Keratinocyte (primary cell): ENCODE results near the gene GEMIN2. TPM values are rescaled to one million over a fixed set of nuclear protein-coding genes. Genes with fewer than 3 reads are reported as not detected.

ENCODE experiments used
- DNase-seq: peaks from one replicate; pipeline ENCODE4 v3.0.0-alpha.2; 2011; ENCODE audit warnings: low read depth, missing footprints, low spot score
- FAIRE-seq: peaks from 2 replicates; lab custom pipeline; 2011; peaks lifted over from hg19 to GRCh38; lab: Jason Lieb, UNC
- H2AFZ ChIP-seq: 2 replicates; pipeline ENCODE4 v1.6.0; 2012; ENCODE audit warnings: low read length, control low read depth, inconsistent platforms; ENCODE audit not compliant: control insufficient read depth
- H3K27ac ChIP-seq: 2 replicates; pipeline ENCODE4 v1.5.1; 2011; ENCODE audit warnings: low read length; ENCODE audit not compliant: control insufficient read depth, insufficient read depth
- H3K27me3 ChIP-seq: 3 replicates; pipeline ENCODE4 v1.6.0; 2011; ENCODE audit warnings: low read length; ENCODE audit not compliant: control insufficient read depth, insufficient read depth; ENCODE audit errors: extremely low read depth
- H3K36me3 ChIP-seq, 2 experiments: 2 replicates in 1 of 2; 3 replicates in 1 of 2; pipeline ENCODE4 v1.5.1; 2011; ENCODE audit warnings: low read length in 2 of 2, mild to moderate bottlenecking in 1 of 2; ENCODE audit not compliant: control insufficient read depth in 2 of 2, insufficient read depth in 2 of 2; ENCODE audit errors: extremely low read depth in 1 of 2
- H3K4me1 ChIP-seq: 3 replicates; pipeline ENCODE4 v1.5.1; 2011; ENCODE audit warnings: low read length; ENCODE audit not compliant: control insufficient read depth, insufficient read depth; ENCODE audit errors: extremely low read depth
- H3K4me2 ChIP-seq: 3 replicates; pipeline ENCODE4 v1.6.0; 2011; ENCODE audit warnings: low read depth, low read length; ENCODE audit not compliant: control insufficient read depth, insufficient read depth; ENCODE audit errors: extremely low read depth
- H3K4me3 ChIP-seq, 3 experiments: fragments of 200-600 bp in 1 of 3; sonication (generic) in 1 of 3; 2 replicates in 2 of 3; 3 replicates in 1 of 3; pipeline ENCODE4 v1.5.1; 2011 to 2016; ENCODE audit warnings: low read length in 3 of 3, mild to moderate bottlenecking in 3 of 3, control low read depth in 2 of 3, inconsistent platforms in 1 of 3, low read depth in 1 of 3, mixed read lengths in 1 of 3, mixed run types in 1 of 3, moderate library complexity in 1 of 3; ENCODE audit not compliant: control insufficient read depth in 2 of 3, insufficient read depth in 2 of 3; ENCODE audit errors: extremely low read depth in 1 of 3
- H3K79me2 ChIP-seq: 2 replicates; pipeline ENCODE4 v1.6.0; 2012; ENCODE audit warnings: low read length; ENCODE audit not compliant: control insufficient read depth, insufficient read depth
- H3K9ac ChIP-seq: 3 replicates; pipeline ENCODE4 v1.6.0; 2011; ENCODE audit warnings: low read length; ENCODE audit not compliant: control insufficient read depth, insufficient read depth; ENCODE audit errors: extremely low read depth
- H3K9me1 ChIP-seq: 3 replicates; pipeline ENCODE4 v1.6.0; 2011; ENCODE audit warnings: low read length; ENCODE audit not compliant: control insufficient read depth, insufficient read depth; ENCODE audit errors: extremely low read depth
- H3K9me3 ChIP-seq: 2 replicates; pipeline ENCODE4 v1.5.1; 2012; ENCODE audit warnings: low read depth, low read length; ENCODE audit not compliant: control insufficient read depth
- H4K20me1 ChIP-seq: 3 replicates; pipeline ENCODE4 v1.6.0; 2011; ENCODE audit warnings: low read length; ENCODE audit not compliant: control insufficient read depth, insufficient read depth; ENCODE audit errors: extremely low read depth
- CTCF ChIP-seq, 3 experiments: IDR thresholded peaks in 1 of 3; conservative IDR thresholded peaks in 1 of 3; optimal IDR thresholded peaks in 1 of 3; 2 replicates in 2 of 3; 3 replicates in 1 of 3; pipeline versions ENCODE3 to v1.5.1; 2011; ENCODE audit warnings: low read length in 3 of 3, mild to moderate bottlenecking in 3 of 3, moderate library complexity in 2 of 3, control low read depth in 1 of 3, inconsistent platforms in 1 of 3; ENCODE audit not compliant: insufficient read depth in 2 of 3; ENCODE audit errors: extremely low read depth in 1 of 3
- EZH2 ChIP-seq: IDR thresholded peaks from one replicate; pipeline ENCODE4 v1.6.1; 2012; ENCODE audit warnings: inconsistent platforms, mild to moderate bottlenecking, low read length, moderate library complexity
- dilution Hi-C: fragments of 300-500 bp; cut with MboI; formaldehyde crosslinking; loops from one replicate; pipeline ENCODE4 v1.7.0; 2020; ENCODE audit warnings: low sequenced_read_pairs; ENCODE audit not compliant: extremely low pct_ligation_motif_present
- polyA plus RNA-seq, 5 experiments: library from polyadenylated mRNA; depleted of rRNA in 3 of 5; stranded (reverse) in 3 of 5; stranded (forward) in 1 of 5; unstranded in 1 of 5; fragments of >200 nt; gene quantifications; 1 replicate in 1 of 5; 2 replicates in 3 of 5; 3 replicates in 1 of 5; pipeline versions ENCODE4 v1.2.1 to v1.2.3, GENCODE V29; 2011 to 2012; ENCODE audit warnings: missing spikeins in 2 of 5, low read depth in 1 of 5, low replicate concordance in 1 of 5

The GEMIN2 gene
- polyA plus RNA-seq, 1 donor (not counting 4 experiments of a cell fraction or from before 2014, with no cell fraction given): 28.7 TPM

GRCh38 chr14:39174560-39175444, 60.7 kb downstream of the GEMIN2 start, which contains the start of gene PNN:
TSS of gene PNN (plus strand) at chr14:39175254. CDS start at chr14:39175280, 26 bp downstream.
- TF ChIP-seq EZH2 (no peak), CTCF (optimal IDR thresholded peaks at IDR 0.05 in 1 of 3, IDR thresholded peaks at IDR 0.05 in 1 of 3, conservative IDR thresholded peaks at IDR 0.05 in 1 of 3; ENCODE audit: extremely low read depth in 1 of 3, insufficient read depth in 2 of 3, low read length in 3 of 3) (no peak)
- dilution Hi-C loops: no loop called here
- H3K9me3 ChIP-seq: no peaks in the 10 kb centered on the region
- H3K36me3 ChIP-seq: peaks cover 17 to 28% of the 10 kb centered on the region in 2 experiments
- FAIRE-seq: peak; percentile 46
- peaks cover 38% of the 10 kb centered on the region for H3K79me2 ChIP-seq
- no peaks in the 10 kb centered on the region for H3K9me1 ChIP-seq
- peak within 1 kb of the TSS; percentile 80 to 86 (median 80) for H3K4me3 ChIP-seq
- H3K27me3 ChIP-seq: no peaks in the 10 kb centered on the region
- peak within 1 kb of the TSS; percentile 66 for H3K4me2 ChIP-seq
- peak within 1 kb of the TSS; percentile 93 for H3K27ac ChIP-seq
- H3K9ac ChIP-seq: peak within 1 kb of the TSS; percentile 96
- peaks cover 12% of the 10 kb centered on the region for H3K4me1 ChIP-seq
- DNase-seq: peak; percentile 89
- no peaks in the 10 kb centered on the region for H4K20me1 ChIP-seq
- peak within 1 kb of the TSS; percentile 86 for H2AFZ ChIP-seq

GRCh38 chr14:39175445-39176262, 61.5 kb downstream of the GEMIN2 start:
- no peaks in the 10 kb centered on the region for H3K9me3 ChIP-seq
- H3K4me3 ChIP-seq: peak overlapping the region; percentile 80 to 86 (median 80)
- DNase-seq: no peak
- H3K9me1 ChIP-seq: no peaks in the 10 kb centered on the region
- H3K79me2 ChIP-seq: peaks cover 40% of the 10 kb centered on the region
- peak overlapping the region; percentile 96 for H3K9ac ChIP-seq
- H3K4me1 ChIP-seq: peaks cover 12% of the 10 kb centered on the region
- peak overlapping the region; percentile 66 for H3K4me2 ChIP-seq
- FAIRE-seq: no peak
- H4K20me1 ChIP-seq: no peaks in the 10 kb centered on the region
- H3K36me3 ChIP-seq: peaks cover 21 to 34% of the 10 kb centered on the region in 2 experiments
- dilution Hi-C loops: no loop called here
- peak overlapping the region; percentile 93 for H3K27ac ChIP-seq
- no peaks in the 10 kb centered on the region for H3K27me3 ChIP-seq
- H2AFZ ChIP-seq: peak overlapping the region; percentile 86
- TF ChIP-seq CTCF (optimal IDR thresholded peaks at IDR 0.05 in 1 of 3, IDR thresholded peaks at IDR 0.05 in 1 of 3, conservative IDR thresholded peaks at IDR 0.05 in 1 of 3; ENCODE audit: extremely low read depth in 1 of 3, insufficient read depth in 2 of 3, low read length in 3 of 3): no peak
